Stimulated activated CD8-positive, alpha-beta memory T cell treated with anti-CD3 and anti-CD28 coated beads, Interleukin-15, amount 100 ng/mL, for 48 hours (primary cell): Measurements from ENCODE around the gene ATG10.

Experiments used
- DNase-seq, 2 donors: peaks; one replicate each; pipeline ENCODE4 v3.0.0-alpha.2; 2020; ENCODE audit warnings: low read depth in 2 of 2

The ATG10 gene

DNA sequence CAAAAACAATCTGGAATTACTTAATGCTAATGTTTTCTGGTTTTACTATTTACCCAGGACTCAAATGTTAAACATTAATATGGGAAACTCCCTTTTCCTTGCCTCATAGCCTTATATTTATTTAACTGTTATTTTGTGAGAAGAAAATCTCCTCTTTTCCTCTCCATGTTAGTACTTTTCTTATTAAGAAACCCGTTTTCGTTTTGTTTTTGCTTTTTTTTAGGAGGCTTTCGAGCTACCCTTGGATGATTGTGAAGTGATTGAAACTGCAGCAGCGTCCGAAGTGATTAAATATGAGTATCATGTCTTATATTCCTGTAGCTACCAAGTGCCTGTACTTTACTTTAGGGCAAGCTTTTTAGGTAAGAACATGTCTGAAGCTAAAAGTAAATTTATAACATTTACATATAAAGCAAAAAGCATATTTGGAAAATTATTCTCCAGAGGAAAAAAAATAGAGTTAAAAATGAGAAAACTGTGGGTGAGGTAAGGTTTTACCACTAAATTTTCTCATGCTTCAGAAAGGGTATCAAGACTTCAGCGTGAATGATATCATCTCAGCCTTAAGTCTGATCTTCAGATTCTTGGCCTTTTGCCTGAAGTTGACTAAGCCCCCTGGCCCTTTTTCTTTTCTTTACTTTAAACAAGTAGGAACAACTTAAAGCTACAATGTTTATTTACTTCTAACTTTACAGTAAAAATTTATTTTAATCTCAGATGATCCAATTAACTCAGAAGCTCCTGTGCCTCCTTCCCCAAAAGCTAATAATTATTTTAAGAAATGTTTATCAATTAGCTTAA is 192.6 kb downstream of the ATG10 start:
- no peak for DNase-seq

DNA sequence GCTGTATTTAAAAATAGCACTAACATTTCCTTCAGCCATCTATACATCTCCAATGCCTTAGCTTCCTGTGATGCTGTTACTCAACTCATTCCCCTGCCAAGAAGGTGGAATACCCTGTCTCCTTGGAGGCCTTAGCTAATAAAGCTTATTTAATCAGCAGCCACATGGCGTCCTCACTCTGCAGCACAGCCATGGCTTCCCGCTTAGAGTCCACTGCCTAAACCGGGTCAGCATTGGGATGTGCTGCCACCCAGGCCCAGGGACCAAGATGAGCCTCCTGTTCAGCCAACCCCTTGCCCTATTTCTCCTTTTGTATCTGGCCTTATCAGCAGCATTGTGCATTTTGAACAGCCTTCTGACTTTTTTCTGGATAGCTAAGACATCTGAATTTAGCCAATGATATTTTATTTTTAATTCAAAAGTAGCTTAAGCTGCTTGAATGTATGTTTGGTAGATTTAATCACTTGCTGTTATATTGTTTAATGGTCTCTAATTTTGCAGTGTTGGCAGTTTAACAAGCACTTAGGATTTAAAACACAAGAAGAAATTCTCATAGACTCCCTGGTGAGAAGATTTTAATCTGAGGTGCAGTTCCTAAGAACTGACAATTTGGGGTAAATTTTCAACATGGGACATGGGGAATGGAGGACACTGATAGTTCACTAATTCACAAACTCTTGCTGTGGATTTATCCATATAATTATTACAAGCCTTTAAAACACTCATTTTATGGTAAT is 193.3 kb downstream of the ATG10 start:
- no peak for DNase-seq

DNA sequence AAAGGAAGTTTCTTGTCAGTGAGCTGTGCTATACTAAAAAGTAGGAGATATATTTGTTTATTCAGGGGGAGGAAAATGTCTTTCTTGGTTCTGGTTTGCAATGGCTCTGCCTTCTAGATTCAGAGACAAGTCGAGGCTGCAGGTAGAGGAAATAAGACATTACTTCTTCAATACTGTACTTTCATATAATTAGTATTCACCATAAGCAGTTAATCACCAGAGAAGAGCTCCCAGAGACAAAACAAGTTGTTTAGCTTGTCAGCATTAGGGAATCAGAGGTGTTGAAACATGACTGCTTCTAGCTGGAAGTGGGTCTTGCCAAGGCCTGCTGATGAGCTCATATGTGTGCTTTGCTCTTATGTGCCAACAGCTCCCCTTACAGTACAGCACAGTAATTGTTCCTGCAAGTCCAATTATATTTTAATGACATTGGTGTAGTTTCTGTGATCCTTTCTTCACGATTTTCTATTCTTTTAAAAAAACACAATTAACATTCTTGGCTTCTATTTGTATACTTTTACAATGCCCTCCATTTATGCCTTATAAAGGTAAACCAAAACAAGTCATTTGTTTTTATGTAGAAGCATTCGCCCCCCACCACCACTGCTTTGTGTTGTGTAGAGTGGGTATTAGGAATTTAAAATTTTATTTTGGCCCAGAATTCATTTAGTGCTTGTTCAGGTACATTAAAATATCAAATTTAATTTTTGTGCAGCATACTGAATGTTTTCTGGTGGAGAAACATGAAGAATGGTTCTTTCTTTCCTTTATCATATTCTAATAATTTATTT is 194.1 kb downstream of the ATG10 start:
- DNase-seq, result peak in 1 of 2 donors; percentile 2

DNA sequence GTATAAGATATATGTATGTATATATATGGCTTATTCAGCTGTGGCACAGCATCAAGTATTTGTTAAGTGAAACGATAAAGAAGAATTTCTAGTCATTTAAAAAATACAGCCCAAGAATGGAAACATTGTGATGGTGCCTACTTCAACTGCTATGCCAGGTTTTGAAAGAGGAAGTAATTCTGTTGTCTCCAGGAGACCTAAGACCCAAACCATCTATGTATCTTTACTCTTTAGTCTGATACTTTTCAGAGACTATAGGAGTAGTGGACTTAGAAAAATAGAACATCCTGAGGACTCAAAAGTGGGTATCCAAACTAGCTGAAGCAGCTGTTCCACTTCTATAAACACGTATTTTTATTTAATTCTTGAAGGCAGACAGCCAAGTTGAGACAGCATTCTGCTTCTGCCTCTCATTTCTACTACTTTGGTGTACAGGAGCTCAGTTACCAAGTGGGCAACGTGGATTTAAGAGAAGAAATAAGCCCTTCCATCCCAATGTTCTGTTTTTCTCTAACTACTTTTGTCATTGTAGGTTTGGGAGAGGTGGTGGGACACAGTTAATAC is 195.6 kb downstream of the ATG10 start:
- DNase-seq, result no peak

DNA sequence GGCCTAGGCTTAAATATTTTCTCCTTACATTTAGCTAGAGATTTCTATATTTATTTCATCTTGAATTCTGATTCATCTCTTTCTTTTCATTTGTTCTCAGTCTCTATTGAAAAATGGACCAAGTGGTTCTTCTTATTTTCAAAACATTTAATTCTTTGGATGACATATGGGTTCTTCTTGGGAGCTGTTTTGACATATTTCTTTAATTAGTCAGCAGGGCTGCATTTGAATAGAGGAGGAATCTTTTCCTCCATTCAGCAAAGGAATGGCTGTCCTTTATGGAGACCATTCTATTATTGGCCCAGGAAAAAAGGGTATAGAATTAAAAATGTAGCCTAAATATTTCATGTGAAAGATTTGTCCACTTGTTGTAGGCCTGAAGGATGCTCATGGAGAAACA is 196.5 kb downstream of the ATG10 start:
- no peak for DNase-seq

DNA sequence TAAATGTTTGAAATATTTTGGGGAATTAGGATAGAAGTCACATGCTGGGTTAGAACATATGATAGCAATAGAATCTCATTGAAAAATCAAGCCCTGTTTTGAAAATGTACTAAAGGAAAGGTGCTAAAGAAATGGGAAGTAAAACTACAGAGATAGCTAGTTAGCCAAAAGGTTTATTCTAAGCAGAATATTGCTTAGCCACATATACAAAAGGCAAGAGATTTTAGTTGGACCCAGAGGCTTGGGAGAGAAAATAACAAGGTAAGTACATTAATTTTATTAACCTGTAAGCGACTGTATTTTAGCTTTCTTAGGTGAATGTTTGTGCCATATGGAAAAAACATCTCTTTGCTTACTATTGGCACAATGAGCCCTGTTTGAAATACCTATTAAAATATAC is 198.1 kb downstream of the ATG10 start:
- DNase-seq, result no peak

DNA sequence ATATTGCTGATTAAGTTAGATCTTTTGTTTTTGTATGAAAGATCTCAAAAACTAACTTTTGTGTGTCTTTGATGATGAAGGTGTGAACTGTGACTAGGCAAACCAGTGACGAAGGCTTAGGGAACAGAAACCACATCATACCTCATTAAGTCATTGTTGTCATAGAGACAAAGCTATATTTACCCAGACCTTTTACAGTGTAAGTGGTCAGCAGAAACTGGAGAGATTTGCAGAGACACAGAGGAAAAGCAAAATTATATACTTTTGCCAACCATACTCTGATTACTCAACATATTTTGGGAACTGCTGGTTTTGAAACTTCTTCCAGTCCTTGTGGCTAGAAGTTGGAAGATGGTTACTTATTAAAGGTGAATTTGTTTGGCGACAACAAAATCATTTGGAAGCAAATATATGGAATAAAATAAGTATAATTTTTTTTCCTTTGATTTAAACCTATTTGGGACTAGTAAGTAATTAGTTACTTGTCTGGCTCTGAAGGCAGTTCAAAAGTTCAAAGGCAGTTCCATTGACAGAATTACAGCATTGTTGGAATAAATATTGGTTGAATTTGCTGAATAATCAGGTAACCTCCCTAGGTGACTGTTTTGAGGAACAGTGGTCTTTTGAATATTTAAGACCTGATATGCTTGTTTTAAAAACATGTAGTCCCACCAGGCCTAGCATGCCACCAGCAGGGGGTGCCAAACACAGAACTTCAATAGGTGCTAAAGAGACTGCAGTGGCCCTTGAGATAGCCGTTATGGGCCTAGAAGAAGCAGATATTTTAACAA is 202.5 kb downstream of the ATG10 start:
- peak; percentile 38 to 46 for DNase-seq

DNA sequence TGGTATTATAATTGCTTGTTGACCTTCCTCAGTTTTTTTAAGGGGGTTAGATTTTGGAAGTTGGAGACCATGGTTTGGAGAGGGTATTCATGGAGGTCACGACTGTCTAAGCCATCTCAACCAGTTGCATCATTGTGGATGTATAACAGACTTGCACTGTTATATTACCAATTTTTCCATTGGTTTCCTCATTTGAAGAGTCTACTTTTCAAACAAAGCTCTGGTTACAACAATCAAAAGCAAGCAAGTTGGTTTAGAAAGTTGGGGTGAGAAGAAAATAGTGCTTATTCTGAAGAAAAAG is 203.0 kb downstream of the ATG10 start:
- DNase-seq, result no peak

DNA sequence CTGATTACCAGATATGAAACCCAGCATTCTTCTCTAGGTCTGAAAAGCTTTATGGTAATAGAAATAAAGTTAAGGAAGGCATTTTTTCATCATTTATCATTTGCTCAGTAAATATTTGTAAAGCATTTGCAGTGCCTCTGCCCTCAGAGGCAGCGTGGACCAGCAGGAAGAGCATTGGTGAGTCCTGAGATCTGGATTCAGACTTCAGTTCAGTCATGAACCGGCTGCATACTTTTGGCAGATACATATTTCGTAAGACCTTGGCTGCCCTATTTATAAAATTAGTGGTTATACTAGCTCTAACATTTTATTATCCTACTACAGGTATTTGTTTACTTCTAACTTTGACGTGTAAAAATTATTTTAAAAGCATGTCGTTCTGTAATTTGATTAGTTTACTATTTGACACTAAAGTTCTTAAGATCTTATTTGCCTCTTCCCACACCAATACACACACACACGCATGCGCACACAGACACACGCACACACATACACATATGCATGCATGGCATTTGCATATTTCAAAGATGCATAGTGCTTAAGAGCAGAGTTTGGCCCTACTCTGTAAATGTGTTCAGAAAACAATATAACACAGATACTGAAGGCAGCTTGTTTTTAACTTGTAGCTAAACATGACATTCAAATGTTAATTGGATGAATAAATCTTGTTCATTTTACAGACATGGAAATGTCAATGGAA is 204.4 kb downstream of the ATG10 start:
- no peak for DNase-seq

DNA sequence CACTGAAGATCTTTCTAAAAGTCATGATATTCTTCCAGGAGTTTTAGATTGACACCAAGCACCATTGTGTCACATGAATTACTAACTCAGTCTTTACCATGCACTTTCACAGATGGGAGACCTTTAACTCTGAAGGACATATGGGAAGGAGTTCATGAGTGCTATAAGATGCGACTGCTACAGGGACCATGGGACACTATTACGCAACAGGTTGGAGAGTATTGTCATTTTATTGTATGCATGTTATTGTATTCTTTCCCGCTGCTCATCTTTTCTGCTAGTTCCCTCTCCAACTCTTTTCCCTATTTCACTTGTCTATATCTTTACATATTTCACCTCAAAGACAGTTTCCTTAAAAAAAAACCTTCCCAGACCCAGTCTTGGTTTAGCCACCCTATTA is 206.6 kb downstream of the ATG10 start:
- no peak for DNase-seq

DNA sequence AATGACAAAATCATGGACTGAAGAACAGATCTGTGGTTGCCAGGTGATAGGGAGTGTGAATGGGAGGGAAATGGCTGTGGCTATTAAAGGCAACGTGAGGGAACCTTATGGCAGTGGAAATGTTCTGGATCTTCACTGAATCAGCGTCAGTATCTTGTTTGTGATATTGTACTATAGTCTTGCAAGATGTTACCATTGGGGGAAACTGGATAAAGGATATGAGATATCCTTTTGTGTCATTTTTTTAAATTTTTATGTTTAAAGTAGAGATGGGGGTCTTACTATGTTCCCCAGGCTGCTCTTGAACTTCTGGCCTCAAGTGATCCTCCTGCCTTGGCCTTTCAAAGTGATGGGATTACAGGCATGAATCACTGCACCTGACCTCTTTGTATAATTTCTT is 210.8 kb downstream of the ATG10 start:
- no peak for DNase-seq

DNA sequence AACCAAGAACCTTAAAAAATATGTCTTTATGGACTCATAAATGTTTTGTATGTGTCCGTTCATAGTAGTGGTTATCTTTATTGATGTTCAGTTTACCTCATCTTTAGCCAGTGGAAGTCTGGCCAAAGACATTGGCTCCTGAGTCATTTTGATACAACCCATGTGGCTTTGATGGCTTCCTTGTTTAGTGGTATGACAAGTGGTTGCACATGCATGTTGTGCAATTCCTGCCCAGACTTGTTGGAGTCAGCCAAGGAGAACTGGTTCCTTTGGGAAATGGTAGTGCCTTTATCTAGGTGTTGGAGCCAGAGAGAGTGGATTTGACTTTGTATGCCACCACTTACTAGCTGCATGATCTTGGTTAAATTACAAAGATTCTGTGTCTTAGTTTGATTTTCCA is 212.0 kb downstream of the ATG10 start:
- DNase-seq, result no peak

DNA sequence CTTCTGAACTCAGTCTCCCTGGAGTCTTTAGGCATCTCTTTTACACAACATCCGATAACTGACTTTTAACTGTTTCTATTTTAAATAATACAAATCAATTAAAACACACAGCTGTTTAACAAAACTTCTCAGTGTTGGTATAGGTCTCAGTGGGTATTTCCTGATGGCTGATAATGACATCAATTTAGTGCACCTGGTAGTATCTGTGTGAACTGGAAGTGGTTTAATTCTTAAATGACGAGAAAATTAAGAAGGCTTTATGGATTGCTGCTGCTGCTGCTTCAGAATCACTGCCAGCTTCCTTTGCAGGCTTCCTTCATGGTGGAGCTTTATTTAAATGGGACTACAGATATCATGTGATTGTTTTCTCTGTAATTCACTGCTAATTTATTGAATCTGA is 214.0 kb downstream of the ATG10 start:
- DNase-seq, result no peak

DNA sequence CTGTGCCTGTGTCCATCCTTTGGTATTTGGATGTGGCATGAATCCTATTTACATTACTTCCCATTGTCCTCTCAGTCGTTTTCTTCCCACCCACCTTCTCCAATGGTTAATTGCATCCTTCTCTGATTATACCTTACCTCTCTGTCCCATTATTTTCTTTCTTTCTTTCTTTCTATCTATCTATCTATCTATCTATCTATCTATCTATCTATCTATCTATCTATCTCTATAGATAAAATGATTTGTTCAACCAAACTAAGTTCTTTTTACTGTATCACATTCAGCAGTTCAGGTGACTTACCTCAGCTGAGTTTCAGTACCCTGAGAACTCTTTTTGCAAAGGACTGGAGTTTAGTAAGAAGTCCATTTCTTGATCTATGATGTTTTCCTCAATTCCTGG is 225.7 kb downstream of the ATG10 start:
- DNase-seq, result no peak

DNA sequence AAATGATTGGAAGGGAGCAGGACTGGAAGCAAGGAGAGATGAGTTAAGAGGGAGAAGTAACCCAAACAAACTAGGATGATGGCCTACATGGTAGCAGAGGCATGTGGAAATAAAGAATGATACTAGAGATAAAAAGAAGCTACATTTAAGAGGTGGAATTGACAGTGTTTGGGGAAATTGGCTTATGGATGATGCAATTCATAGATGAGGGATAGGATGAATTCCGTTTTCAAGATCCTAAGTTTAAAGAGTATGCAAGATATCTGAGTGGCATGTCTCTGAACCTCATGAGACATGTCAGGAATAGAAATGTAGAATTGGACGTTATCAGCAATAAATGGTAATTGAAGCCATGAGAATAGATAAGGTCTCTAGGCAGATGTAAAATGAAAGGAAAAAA is 232.7 kb downstream of the ATG10 start:
- no peak for DNase-seq

DNA sequence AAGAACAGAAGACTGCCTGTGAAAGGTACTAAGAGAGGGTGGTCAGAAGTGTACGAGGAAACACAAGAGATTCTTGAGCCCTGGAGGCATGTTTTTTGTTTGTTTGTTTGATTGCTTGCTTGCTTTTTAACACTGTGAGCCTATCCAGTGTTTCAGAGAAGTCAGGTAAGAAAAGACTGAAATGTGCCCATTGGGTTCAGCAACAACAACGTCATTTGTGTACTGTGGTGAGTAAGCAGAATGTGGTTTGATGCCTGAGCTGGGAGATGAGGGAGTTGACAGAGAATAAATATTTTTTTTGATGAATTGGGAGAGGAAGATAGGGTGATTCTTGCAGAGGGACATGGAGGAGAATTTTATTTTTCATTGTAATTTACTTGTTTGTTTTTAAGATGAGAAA is 233.2 kb downstream of the ATG10 start:
- no peak for DNase-seq

DNA sequence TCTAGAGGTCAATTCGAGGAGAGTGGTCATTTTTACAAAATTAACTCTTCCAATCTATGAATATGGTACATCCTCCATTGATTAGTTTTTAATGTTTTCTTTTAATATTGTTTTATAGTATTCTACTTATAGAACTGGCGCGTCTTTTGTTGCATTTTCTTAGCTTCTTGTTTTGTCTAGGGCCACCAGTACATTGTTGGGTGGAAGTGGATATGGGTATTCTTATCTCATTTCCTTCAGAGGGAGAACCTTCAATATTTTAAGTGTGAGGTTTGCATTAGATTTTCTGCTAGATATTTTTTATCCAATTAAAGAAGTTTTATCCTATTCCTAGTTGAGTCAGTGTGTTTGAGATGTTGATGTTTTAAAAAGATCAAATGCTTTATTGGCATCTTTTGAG is 236.5 kb downstream of the ATG10 start:
- no peak for DNase-seq

DNA sequence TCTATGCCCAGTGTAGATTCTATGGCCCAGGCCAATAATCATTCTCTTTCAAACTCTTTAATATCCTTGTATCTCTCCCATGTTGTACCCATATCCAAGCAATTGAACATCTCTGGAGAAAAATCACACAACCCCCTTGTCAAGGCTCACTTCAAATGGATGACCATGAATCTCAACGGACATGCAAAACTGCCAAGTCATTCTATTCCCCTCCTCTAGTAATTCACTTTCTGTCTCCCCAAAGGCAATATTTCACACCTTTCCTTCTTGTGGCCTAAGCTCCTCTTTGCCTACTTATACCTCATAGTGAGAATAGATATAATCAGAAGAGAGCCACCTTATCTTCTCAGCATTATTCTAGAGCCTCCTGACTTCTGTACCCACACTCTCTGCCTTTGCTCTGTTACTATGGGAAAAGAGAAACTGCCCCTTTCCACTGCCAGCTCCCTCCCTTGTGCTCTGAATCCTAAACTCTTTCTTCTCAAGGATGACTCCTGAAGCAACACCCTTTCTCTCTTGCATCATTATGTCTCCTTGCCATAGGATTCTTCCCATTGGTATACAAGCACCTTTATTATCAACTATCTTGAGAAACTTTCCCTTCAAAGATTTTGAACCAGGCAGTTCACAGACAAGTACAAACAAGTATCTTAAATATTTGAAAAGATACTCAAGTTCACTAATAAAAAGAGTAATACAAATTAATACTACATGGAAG is 240.2 kb downstream of the ATG10 start:
- no peak for DNase-seq

DNA sequence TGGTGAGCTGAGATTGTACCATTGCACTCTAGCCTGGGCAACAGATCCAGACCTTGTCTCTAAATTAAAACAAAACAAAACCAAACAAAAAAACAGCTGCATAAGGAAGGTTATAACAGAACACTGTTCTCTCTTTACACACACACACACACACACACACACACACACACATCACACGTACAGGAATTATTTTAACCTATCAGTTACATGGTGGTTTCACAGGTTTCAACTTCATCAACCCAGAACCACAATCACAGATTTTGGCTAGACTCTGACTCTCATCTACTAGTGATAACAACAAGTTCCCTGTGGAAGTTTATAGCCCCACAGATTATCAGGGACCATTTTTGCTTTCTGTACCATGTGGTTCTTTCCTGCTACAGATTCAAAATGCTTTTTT is 246.1 kb downstream of the ATG10 start:
- no peak for DNase-seq

DNA sequence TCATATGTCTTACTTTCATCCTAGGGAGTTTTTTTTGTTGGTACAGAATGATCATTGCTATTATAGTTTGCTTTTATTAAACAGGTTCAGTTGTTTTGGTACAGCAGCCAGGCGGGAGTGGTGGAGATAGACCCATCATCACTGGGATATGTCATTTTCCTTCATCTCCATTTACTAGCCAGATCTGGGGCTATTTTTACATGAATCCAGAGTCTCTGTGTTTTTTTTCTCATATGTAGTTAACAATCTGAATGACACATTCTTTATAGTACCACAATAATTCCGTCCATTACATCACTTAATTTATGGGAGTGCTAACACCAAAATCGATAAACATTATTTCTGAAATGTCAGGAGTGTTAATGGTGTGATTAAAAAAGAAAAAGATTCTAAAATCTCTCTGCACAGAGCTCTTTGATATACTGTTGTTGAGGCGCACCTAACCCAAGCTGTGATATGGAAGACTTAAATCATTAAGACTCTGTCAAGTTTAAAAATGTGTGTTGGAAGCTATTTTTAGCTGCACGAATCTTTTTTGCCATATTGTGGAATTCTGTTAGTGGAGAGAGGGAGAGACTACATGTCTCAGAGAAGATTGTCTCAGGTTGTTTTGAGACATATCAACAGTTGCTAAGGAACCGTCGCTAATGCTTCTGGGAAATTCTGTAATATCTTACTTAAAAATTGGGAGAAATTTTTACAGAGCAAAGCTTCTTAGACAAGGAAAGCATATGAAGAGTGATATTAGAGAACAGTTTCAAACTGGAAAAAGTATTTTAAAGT is 246.7 kb downstream of the ATG10 start:
- DNase-seq, result no peak
